GM18858 (cell line): ENCODE data around the gene SHCBP1.

ENCODE experiments used
- ATAC-seq: cut with Tn5 transposase; IDR thresholded peaks from one replicate; pipeline ENCODE4 v1.9.1; 2021; ENCODE audit not compliant: unreplicated experiment

SHCBP1 gene

GRCh38 chr16:46620266-46621005, 743 bp downstream of the SHCBP1 start:
- ATAC-seq: no peak

- no peak for ATAC-seq
Measured at GRCh38 chr16:46618516-46618915, 2.7 kb downstream of the SHCBP1 start.

GRCh38 chr16:46614006-46614405, 7.2 kb downstream of the SHCBP1 start:
- no peak for ATAC-seq

GRCh38 chr16:46613352-46613751, 7.8 kb downstream of the SHCBP1 start:
- ATAC-seq: no peak

GRCh38 chr16:46612121-46612520, 9.1 kb downstream of the SHCBP1 start:
- peak; percentile 70 for ATAC-seq

GRCh38 chr16:46607529-46607928, 13.7 kb downstream of the SHCBP1 start:
- ATAC-seq: no peak

GRCh38 chr16:46606231-46606630, 14.9 kb downstream of the SHCBP1 start:
- ATAC-seq: no peak

DNA sequence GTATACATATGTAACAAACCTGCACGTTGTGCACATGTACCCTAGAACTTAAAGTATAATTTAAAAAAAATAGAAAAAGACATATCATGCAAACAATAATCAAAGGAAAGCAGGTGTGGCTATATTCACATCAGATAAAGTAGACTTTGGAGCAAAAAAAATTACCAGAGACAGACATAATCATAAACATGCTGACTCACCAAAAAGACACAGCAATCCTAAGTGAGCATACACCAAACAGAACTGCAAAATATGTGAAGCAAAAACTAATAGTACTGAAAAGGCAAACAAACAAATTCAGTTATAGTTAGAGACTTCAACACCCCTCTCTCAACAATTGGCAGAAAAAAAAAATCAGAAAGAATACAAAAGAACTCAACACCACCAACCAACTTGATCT, 29.9 kb downstream of the SHCBP1 start:
- no peak for ATAC-seq

DNA sequence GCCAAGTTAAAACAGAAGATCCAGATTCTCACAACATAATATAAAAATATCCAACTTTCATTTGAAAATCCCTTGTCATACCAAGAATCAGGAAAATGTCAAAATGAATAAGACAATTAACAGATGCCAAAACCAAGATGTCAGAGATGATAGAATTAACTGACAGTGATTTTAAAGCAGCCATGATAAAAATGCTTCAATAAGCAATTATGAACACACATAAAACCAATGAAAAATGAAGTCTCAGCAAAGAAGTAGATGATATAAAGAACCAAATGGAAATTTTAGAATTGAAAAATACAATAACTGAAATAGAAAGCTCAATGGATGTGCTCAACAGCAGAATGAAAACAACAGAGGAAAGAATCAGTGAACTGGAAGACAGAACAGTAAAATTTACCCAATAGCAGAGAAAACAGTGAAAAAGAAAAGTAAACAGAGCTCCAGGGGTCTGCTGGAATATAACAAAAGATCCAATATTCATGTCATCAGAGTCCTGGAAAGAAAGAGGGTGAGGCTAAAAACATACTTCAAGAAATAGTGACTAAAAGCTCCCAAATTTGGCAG, 35.1 kb downstream of the SHCBP1 start:
- ATAC-seq: no peak

- ATAC-seq: no peak
Measured at GRCh38 chr16:46583036-46583435, 38.1 kb downstream of the SHCBP1 start.

- ATAC-seq: no peak
Measured at GRCh38 chr16:46582313-46582712, 38.9 kb downstream of the SHCBP1 start.

DNA sequence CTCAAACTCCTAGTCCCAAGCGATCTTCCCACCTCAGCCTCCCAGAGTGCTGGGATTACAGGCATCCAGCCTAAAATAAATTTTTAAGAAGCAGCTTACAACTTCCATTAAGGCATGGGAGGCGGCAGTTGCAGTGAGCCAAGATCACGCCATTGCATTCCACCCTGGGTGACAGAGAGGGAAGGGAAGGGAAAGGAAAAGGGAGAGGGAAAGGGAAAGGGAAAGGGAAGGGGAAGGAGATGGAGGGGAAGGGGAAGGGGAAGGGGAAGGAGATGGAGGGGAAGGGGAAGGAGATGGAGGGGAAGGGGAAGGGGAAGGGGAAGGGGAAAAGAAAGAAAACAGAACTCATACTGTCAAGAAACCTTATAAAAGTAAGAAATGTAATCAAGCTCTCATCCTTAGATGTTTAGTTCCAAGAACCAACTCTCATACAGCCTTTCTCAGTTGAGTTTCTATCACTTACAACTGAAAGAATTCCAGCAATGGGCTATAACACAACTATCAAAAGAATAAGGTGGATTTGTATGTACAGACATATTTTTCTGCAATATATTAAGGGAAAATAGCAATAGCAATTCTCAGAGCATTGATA, 43.1 kb downstream of the SHCBP1 start:
- no peak for ATAC-seq

- ATAC-seq: no peak
Measured at GRCh38 chr16:46573834-46574159, 47.4 kb downstream of the SHCBP1 start.

GRCh38 chr16:46573008-46573833, 48.0 kb downstream of the SHCBP1 start:
- no peak for ATAC-seq

DNA sequence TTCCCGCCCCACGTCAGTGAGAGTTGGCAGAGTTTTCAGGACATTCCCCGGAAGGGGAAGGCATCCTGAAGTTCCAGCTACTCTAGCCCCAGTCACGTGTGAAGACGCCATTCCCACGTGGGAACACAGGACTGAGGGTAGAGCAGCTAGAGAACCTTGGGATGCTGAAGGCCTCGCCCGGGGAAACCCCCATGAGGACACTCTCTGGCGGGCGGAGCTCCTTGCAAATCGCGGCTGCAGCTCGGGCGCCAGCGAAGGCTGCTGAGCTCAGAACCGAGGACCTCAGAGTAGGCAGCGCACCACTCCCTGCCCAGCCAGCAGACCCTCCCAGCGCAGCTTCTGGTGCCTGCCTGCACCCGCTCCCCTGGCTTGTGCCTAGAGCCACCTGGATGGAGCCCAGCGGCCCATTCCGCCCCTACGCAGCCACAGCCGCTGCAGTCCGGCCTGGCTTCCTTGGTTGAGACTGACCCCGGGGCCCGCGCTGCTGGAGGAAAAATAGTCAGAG, 51.9 kb downstream of the SHCBP1 start:
- no peak for ATAC-seq

DNA sequence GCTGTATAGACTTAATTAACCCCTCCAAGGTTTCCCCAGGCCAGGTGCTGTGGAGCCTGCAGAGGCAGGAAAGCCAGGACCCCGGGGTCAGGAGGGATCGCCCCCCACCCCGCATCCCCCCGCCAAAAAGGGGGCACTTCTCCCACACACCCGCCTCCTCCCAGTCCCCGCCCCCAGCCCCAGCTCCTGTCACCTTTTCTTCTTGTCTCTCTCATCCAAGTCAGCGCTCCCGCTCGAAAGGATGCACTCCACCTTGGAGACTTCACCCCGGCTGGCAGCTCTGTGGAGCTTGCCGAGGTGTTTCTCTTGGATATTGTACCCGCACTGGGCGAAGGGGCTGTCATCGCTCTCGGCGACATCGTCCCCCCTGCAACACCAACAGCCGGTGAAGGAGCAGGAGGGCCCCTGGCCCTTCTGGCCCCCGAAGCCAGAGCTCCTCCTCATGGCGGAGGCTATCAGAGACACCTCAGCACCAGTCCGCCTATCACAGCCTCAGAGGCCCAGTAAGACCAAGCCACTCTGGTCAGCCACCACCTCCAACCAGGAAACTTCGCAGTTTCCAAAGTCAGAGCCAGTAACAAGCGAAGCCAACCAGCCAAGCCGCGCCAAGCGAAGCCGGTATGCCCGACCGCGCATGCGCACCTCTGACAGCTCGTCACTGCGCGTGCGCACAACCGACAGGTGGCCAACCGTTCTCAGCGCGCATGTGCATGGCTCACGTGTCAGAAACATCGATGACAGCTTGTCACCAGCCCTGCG, 52.5 kb downstream of the SHCBP1 start:
- no peak for ATAC-seq

- no peak for ATAC-seq
Measured at GRCh38 chr16:46562979-46563378, 58.2 kb downstream of the SHCBP1 start.

- no peak for ATAC-seq
Measured at GRCh38 chr16:46558018-46558417, 63.2 kb downstream of the SHCBP1 start.

GRCh38 chr16:46555951-46556350, 65.2 kb downstream of the SHCBP1 start:
- no peak for ATAC-seq

DNA sequence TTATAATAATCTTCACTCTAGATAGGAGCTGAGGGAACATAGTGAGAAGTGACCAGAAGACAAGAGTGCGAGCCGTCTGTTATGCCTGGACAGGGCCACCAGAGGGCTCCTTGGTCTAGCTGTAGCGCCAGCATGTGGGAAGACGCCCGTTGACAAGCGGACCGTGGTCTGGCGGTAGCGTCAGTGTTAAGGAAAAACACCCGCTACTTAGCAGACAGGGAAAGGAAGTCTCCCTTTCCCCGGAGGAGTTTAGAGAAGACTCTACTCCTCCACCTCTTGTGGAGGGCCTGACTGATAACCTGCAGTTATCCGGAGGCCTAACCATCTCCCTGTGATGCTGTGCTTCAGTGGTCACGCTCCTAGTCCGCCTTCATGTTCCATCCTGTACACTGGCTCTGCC, 66.7 kb downstream of the SHCBP1 start:
- ATAC-seq: peak; percentile 60

GRCh38 chr16:46549477-46549876, 71.7 kb downstream of the SHCBP1 start:
- no peak for ATAC-seq
